ENCODE measurements around the gene KRTAP22-1. TPM values are rescaled to one million over a fixed set of nuclear protein-coding genes. Genes with fewer than 3 reads are reported as not detected.

KRTAP22-1 gene
- total RNA-seq, 1 experiment from 2014 or later, result not detected

- intact Hi-C loops (cut with micrococcal nuclease; ENCODE audit: unreplicated experiment), result no loop called here
- CTCF ChIA-PET, result no interaction called here
- no TSS peak for BruUV-seq (replicated peaks)
Measured at GRCh38 chr21:30615199-30615598, 14.3 kb downstream of the KRTAP22-1 start.

GRCh38 chr21:30616125-30616524 lies 15.2 kb downstream of the KRTAP22-1 start, which contains the start of gene KRTAP20-1:
TSS of gene KRTAP20-1 (plus strand) at chr21:30616425. CDS start at chr21:30616455, 30 bp downstream.
- intact Hi-C loops (cut with micrococcal nuclease; ENCODE audit: unreplicated experiment), result no loop called here
- POLR2A ChIA-PET (ENCODE audit: low non-redundant PET), result no interaction called here
- H3K4me1 ChIP-seq (ENCODE audit: insufficient read depth, low read length, poor library complexity, severe bottlenecking), result no peaks in the 10 kb centered on the region
- no peaks in the 10 kb centered on the region for H3K36me3 ChIP-seq (ENCODE audit: insufficient read depth, low read length, poor library complexity, severe bottlenecking)
- H3K4me3 ChIP-seq (ENCODE audit: low read depth, low read length, poor library complexity, severe bottlenecking), result no peak within 1 kb of the TSS
- DNase-seq (ENCODE audit: low spot score), result no peak
- CTCF ChIA-PET, result no interaction called here
- H3K27ac ChIP-seq (ENCODE audit: low read depth, low read length, poor library complexity, severe bottlenecking), result no peak within 1 kb of the TSS
- no peaks in the 10 kb centered on the region for H3K27me3 ChIP-seq (replicated peaks; ENCODE audit: insufficient read depth, low read depth, low read length, poor library complexity)
- H3K9me3 ChIP-seq (ENCODE audit: low read depth, low read length, poor library complexity, severe bottlenecking), result no peaks in the 10 kb centered on the region
- TF ChIP-seq CTCF (conservative IDR thresholded peaks at IDR 0.05; ENCODE audit: low read depth, low read length), result no peak
- no peak for TF ChIP-seq EZH2 (IDR thresholded peaks at IDR 0.05; ENCODE audit: borderline replicate concordance, low read depth, low read length, poor library complexity, severe bottlenecking)
- no TSS peak for BruUV-seq (replicated peaks)

More at GRCh38 chr21:30615199-30615598, 14.3 kb downstream of the KRTAP22-1 start:
- POLR2A ChIA-PET (ENCODE audit: low non-redundant PET), result no interaction called here
- H3K4me1 ChIP-seq (ENCODE audit: insufficient read depth, low read length, poor library complexity, severe bottlenecking), result no peaks in the 10 kb centered on the region
- H3K9me3 ChIP-seq (ENCODE audit: low read depth, low read length, poor library complexity, severe bottlenecking), result no peaks in the 10 kb centered on the region
- no peak for TF ChIP-seq EZH2 (IDR thresholded peaks at IDR 0.05; ENCODE audit: borderline replicate concordance, low read depth, low read length, poor library complexity, severe bottlenecking)
- no peak for TF ChIP-seq CTCF (conservative IDR thresholded peaks at IDR 0.05; ENCODE audit: low read depth, low read length)
- no peaks in the 10 kb centered on the region for H3K36me3 ChIP-seq (ENCODE audit: insufficient read depth, low read length, poor library complexity, severe bottlenecking)
- H3K27ac ChIP-seq (ENCODE audit: low read depth, low read length, poor library complexity, severe bottlenecking), result no peak overlapping the region
- no peak overlapping the region for H3K4me3 ChIP-seq (ENCODE audit: low read depth, low read length, poor library complexity, severe bottlenecking)
- no peaks in the 10 kb centered on the region for H3K27me3 ChIP-seq (replicated peaks; ENCODE audit: insufficient read depth, low read depth, low read length, poor library complexity)
- DNase-seq (ENCODE audit: low spot score), result no peak

GRCh38 chr21:30620080-30620479 lies 19.2 kb downstream of the KRTAP22-1 start:
- intact Hi-C loops (cut with micrococcal nuclease; ENCODE audit: unreplicated experiment), result no loop called here
- CTCF ChIA-PET, result no interaction called here
- POLR2A ChIA-PET (ENCODE audit: low non-redundant PET), result no interaction called here
- DNase-seq (ENCODE audit: low spot score), result no peak
- H3K36me3 ChIP-seq (ENCODE audit: insufficient read depth, low read length, poor library complexity, severe bottlenecking), result no peaks in the 10 kb centered on the region
- no peak overlapping the region for H3K4me3 ChIP-seq (ENCODE audit: low read depth, low read length, poor library complexity, severe bottlenecking)
- no peak overlapping the region for H3K27ac ChIP-seq (ENCODE audit: low read depth, low read length, poor library complexity, severe bottlenecking)
- no peaks in the 10 kb centered on the region for H3K9me3 ChIP-seq (ENCODE audit: low read depth, low read length, poor library complexity, severe bottlenecking)
- H3K4me1 ChIP-seq (ENCODE audit: insufficient read depth, low read length, poor library complexity, severe bottlenecking), result no peaks in the 10 kb centered on the region
- no TSS peak for BruUV-seq (replicated peaks)
- no peaks in the 10 kb centered on the region for H3K27me3 ChIP-seq (replicated peaks; ENCODE audit: insufficient read depth, low read depth, low read length, poor library complexity)
- TF ChIP-seq CTCF (conservative IDR thresholded peaks at IDR 0.05; ENCODE audit: low read depth, low read length) (no peak), EZH2 (IDR thresholded peaks at IDR 0.05; ENCODE audit: borderline replicate concordance, low read depth, low read length, poor library complexity, severe bottlenecking) (no peak)

Measured in A673 (cell line).